Stimulated activated CD4-positive, alpha-beta T cell treated with anti-CD3 and anti-CD28 coated beads, Interleukin-1b, Interleukin-23, amount 100 ng/mL, for 24 hours (primary cell): ENCODE data around the gene ZNF462.
"Not testable (repeated sequence)": the region's sequence is repeated elsewhere in the genome, so short reads cannot be mapped to it uniquely, and the experiment has no call there.

Source experiments
- DNase-seq, 4 experiments: peaks; one replicate each; pipeline ENCODE4 v3.0.0-alpha.2; 2020; ENCODE audit warnings: low read depth in 4 of 4, low spot score in 1 of 4

Gene ZNF462

GRCh38 chr9:106962122-106962521 is 99.2 kb downstream of the ZNF462 start:
- DNase-seq, result no peak

- DNase-seq, result no peak
Measured at GRCh38 chr9:106962615-106963363, 99.8 kb downstream of the ZNF462 start.

GRCh38 chr9:106963684-106964083 is 100.7 kb downstream of the ZNF462 start:
- no peak for DNase-seq

GRCh38 chr9:106964329-106964728 is 101.4 kb downstream of the ZNF462 start:
- no peak for DNase-seq

GRCh38 chr9:106964822-106965525 is 102.0 kb downstream of the ZNF462 start:
- no peak for DNase-seq

- DNase-seq, result no peak
Measured at GRCh38 chr9:106966481-106966880, 103.5 kb downstream of the ZNF462 start.

GRCh38 chr9:106969696-106970095 is 106.7 kb downstream of the ZNF462 start:
- DNase-seq, result no peak

GRCh38 chr9:106970219-106970975 is 107.4 kb downstream of the ZNF462 start:
- DNase-seq, result no peak

GRCh38 chr9:106970976-106971457 is 108.1 kb downstream of the ZNF462 start:
- DNase-seq, result no peak

- no peak for DNase-seq
Measured at GRCh38 chr9:106972082-106972481, 109.1 kb downstream of the ZNF462 start.

GRCh38 chr9:106974341-106974740 is 111.4 kb downstream of the ZNF462 start:
- DNase-seq, result no peak

- DNase-seq, result no peak
Measured at GRCh38 chr9:106976772-106977171, 113.8 kb downstream of the ZNF462 start.

- no peak for DNase-seq
Measured at GRCh38 chr9:106980551-106981101, 117.7 kb downstream of the ZNF462 start.

- no peak for DNase-seq
Measured at GRCh38 chr9:106981396-106982287, 118.7 kb downstream of the ZNF462 start.

GRCh38 chr9:106982636-106983035 is 119.7 kb downstream of the ZNF462 start:
- no peak for DNase-seq

GRCh38 chr9:106983346-106983745 is 120.4 kb downstream of the ZNF462 start:
- no peak for DNase-seq

GRCh38 chr9:106989904-106990303 is 126.9 kb downstream of the ZNF462 start:
- not testable (repeated sequence) for DNase-seq

GRCh38 chr9:106992186-106992585 is 129.2 kb downstream of the ZNF462 start:
- DNase-seq, result no peak

GRCh38 chr9:106993603-106994002 is 130.6 kb downstream of the ZNF462 start:
- DNase-seq, result no peak

- DNase-seq, result no peak
Measured at GRCh38 chr9:106994463-106994862, 131.5 kb downstream of the ZNF462 start.
